HG02870 (cell line): ENCODE data around the gene CACNG4.

Experiments used
- ATAC-seq: cut with Tn5 transposase; IDR thresholded peaks from one replicate; pipeline ENCODE4 v1.9.1; 2021; ENCODE audit warnings: mild to moderate bottlenecking, moderate library complexity; ENCODE audit not compliant: unreplicated experiment

The CACNG4 gene

GRCh38 chr17:67055811-67056745 lies 91.6 kb downstream of the CACNG4 start:
- ATAC-seq, result no peak

GRCh38 chr17:67056746-67057490 lies 92.4 kb downstream of the CACNG4 start:
- ATAC-seq, result no peak

DNA sequence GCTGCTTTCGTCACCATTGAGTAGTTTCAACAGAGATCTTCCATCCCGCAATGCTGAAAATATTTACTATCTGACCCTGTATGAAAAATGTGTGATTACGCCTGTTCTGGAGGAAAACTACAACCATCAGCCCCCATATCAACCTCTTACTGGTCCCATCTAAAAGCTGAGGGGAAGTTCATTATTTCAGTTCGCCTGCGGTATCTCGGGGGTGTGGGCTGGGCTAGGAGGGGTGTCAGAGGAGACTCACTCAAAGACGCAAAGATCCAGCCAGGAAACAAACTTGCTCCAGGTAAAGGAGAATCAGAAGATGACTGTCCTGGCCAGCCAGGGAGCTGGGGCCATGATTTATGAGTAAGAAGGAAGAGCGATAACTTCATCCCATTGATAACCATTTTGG lies 93.5 kb downstream of the CACNG4 start:
- no peak for ATAC-seq

- no peak for ATAC-seq
Observed at GRCh38 chr17:67059372-67059771, 94.9 kb downstream of the CACNG4 start.

GRCh38 chr17:67063141-67063540 lies 98.6 kb downstream of the CACNG4 start:
- ATAC-seq, result no peak

DNA sequence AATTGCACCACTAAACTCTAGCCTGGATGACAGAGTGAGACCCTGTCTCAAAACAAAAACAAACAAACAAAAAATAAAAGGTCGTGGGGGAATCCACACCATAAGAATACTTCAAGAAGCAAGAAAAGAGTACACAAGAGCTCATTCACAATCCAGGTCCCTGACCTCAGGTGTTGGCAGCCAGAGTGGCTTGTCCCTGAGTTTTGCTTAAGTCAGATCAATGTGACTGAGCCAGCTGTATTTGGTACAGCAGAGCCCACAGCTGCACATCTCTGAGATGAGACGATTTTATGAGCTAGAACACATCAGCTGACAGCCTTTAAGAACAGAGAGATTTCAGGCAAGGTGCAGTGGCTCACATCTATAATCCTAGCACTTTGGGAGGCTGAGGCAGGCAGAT lies 102.2 kb downstream of the CACNG4 start:
- no peak for ATAC-seq

- no peak for ATAC-seq
Observed at GRCh38 chr17:67067571-67068482, 103.3 kb downstream of the CACNG4 start.

GRCh38 chr17:67068999-67069398 lies 104.5 kb downstream of the CACNG4 start:
- no peak for ATAC-seq

DNA sequence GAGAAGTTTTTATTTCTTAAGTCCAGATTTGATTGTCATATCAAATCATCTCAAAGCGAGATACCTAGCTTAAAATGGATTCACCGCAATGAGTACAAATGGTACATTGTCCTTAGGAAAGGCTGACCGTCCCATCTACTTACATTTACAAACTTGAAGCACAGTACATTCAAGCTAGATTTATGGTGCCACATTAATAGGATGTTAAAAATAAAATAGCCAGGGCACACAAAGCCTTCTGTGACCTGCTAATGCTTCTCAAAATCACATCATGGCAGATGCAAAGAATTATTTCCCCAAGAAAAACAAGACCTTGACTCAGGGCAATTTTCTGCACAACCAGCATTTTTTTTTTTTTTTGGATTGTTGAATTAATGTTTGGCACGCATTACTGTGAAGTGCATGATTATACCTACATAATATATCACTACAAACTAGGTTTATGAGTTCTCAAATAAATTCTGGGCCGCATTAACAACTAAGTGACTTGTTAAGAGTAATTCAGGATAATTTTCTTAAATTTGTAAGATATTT lies 105.2 kb downstream of the CACNG4 start:
- ATAC-seq, result no peak

DNA sequence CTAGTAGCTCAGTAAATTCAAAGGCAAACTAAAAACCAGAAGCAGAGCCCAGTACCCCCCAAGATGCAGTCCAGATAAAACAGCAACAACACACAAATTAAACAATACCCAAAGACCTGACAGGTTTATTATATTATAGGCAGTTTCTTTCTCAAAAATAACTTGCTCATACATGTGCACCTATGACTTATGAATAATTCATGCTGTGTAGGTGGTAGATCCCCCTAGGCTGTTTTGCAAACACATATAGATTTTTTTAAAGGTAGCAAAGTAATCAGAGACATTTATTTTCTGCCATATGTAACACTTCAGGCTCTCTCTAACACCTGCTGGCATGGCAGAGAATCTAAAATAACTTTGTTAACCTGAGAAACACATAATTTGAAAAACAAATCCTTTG lies 107.1 kb downstream of the CACNG4 start:
- no peak for ATAC-seq

DNA sequence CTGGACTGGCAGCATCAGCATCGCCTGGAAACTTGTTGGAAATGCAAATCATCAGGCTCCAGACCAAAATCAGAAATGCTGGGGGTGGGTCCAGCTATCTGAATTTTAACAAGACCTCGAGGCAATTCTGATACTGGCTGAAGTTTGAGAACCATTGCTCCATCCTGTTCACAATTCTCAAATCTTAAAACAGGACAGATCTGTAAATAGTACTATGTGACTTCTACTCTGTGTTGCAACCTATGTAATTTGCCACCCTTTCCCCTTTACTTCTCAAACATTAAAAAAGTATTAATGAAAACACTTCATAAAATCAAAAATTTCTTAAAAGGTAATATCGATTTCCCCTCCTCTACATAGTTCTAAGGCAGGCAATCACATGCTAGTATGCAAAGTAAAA lies 108.4 kb downstream of the CACNG4 start:
- no peak for ATAC-seq

- no peak for ATAC-seq
Observed at GRCh38 chr17:67074781-67075180, 110.3 kb downstream of the CACNG4 start.

DNA sequence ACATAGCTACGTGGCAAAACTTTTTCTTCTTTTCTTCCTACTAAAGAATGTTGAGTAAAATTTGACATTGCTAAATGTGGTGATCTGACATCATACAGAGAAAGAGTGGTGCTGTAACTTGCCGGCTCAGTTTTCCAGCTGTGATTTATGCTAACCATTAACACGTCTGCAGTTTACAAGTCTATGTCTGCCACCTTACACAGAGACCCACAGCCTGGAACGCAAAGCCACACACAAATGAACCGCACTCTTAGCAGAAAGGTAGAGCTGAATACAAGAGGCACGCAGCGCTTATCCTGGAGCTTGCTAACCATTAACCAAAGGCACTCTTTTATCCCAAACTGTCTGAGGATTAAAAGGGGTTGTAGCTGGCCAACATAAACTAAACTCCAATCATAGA lies 111.8 kb downstream of the CACNG4 start:
- no peak for ATAC-seq

- no peak for ATAC-seq
Observed at GRCh38 chr17:67078292-67078691, 113.8 kb downstream of the CACNG4 start.

- no peak for ATAC-seq
Observed at GRCh38 chr17:67079491-67079890, 115.0 kb downstream of the CACNG4 start.

DNA sequence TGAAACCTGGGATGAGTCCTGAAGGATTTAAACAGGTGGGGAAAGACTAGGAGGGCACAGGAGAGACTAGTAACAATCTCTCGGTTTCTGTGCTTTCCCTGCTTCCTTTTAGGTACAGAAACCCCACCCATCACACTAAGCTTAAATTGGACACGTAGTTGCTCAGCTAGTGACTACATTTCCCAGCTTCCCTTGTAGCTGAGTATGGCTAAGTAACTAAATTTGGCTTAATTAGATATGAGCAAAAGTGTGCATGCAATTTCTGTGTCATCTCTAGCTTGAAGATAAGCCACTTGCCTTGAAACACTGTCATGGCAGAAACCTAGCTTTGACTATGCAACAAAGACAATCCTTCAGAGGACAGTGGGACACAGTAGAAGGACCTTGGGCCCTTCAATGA lies 116.3 kb downstream of the CACNG4 start:
- no peak for ATAC-seq

GRCh38 chr17:67082107-67082506 lies 117.6 kb downstream of the CACNG4 start:
- ATAC-seq, result peak; percentile 71
